ENCODE data around the gene NPEPPS.

The NPEPPS gene

DNA sequence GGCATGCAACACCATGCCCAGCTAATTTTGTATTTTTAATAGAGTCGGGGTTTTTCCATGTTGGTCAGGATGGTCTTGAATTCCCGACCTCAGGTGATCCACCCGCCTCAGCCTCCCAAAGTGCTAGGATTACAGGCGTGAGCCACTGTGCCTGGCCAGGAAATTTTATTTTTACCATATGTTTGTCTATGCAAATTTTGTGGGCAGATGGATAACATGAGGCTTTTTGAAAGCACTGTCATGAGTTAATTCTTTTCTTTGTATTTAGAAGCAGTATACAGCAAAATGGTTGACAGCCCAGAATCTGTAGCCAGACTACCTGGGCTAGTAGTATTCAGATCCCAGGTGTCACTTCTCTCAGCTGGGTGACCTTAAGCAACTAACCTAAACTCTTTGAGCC is 110.3 kb downstream of the NPEPPS start:
- ATAC-seq = no peak

DNA sequence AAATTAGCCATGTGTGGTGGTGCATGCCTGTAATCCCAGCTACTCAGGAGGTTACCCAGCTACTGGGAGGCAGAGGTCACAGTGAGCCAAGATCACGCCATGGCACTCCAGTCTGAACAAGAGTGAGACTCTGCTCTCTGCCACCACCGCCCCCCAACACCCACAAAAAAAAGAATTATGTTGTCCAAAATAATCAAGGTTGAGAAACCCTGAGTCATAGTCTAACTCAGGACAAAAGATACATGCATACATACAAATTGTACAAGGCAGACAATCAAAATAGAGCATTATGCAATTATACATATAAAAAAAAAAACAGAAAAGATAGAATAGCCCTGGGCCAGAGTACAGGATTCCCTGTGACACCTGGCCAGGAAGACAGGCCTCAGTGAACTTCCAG is 112.2 kb downstream of the NPEPPS start:
- TF ChIP-seq CSRNP3 (CRISPR knock-in tag; IDR thresholded peaks at IDR 0.05) = no peak
- TF ChIP-seq, protein P1, sequence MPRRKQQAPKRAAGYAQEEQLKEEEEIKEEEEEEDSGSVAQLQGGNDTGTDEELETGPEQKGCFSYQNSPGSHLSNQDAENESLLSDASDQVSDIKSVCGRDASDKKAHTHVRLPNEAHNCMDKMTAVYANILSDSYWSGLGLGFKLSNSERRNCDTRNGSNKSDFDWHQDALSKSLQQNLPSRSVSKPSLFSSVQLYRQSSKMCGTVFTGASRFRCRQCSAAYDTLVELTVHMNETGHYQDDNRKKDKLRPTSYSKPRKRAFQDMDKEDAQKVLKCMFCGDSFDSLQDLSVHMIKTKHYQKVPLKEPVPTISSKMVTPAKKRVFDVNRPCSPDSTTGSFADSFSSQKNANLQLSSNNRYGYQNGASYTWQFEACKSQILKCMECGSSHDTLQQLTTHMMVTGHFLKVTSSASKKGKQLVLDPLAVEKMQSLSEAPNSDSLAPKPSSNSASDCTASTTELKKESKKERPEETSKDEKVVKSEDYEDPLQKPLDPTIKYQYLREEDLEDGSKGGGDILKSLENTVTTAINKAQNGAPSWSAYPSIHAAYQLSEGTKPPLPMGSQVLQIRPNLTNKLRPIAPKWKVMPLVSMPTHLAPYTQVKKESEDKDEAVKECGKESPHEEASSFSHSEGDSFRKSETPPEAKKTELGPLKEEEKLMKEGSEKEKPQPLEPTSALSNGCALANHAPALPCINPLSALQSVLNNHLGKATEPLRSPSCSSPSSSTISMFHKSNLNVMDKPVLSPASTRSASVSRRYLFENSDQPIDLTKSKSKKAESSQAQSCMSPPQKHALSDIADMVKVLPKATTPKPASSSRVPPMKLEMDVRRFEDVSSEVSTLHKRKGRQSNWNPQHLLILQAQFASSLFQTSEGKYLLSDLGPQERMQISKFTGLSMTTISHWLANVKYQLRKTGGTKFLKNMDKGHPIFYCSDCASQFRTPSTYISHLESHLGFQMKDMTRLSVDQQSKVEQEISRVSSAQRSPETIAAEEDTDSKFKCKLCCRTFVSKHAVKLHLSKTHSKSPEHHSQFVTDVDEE (CRISPR knock-in tag; IDR thresholded peaks at IDR 0.05) = no peak
- TF ChIP-seq TOX (CRISPR knock-in tag; IDR thresholded peaks at IDR 0.05; ENCODE audit: borderline replicate concordance) = no peak
- TF ChIP-seq CREB5 (CRISPR knock-in tag; IDR thresholded peaks at IDR 0.05; ENCODE audit: low read depth) = no peak
- TF ChIP-seq PPARA (CRISPR knock-in tag; IDR thresholded peaks at IDR 0.05; ENCODE audit: borderline replicate concordance) = no peak
- no peak for TF ChIP-seq RARB (CRISPR knock-in tag; IDR thresholded peaks at IDR 0.05)
- no peak for TF ChIP-seq PATZ1 (CRISPR knock-in tag; IDR thresholded peaks at IDR 0.05; ENCODE audit: borderline replicate concordance)

More for the DNA sequence above, 110.3 kb downstream of the NPEPPS start:
- TF ChIP-seq ARNTL (CRISPR knock-in tag; IDR thresholded peaks at IDR 0.05; ENCODE audit: borderline replicate concordance, low read depth) (no peak), PATZ1 (CRISPR knock-in tag; IDR thresholded peaks at IDR 0.05; ENCODE audit: borderline replicate concordance) (no peak), TCF4 (CRISPR knock-in tag; IDR thresholded peaks at IDR 0.05; ENCODE audit: borderline replicate concordance) (no peak), ZNF70 (CRISPR knock-in tag; IDR thresholded peaks at IDR 0.05) (no peak), BACH2 (CRISPR knock-in tag; IDR thresholded peaks at IDR 0.05; ENCODE audit: borderline replicate concordance) (no peak), SNAI2 (CRISPR knock-in tag; IDR thresholded peaks at IDR 0.05) (no peak), CSDC2 (CRISPR knock-in tag; IDR thresholded peaks at IDR 0.05) (no peak), TOX (CRISPR knock-in tag; IDR thresholded peaks at IDR 0.05; ENCODE audit: borderline replicate concordance) (no peak), ZC3H10 (CRISPR knock-in tag; IDR thresholded peaks at IDR 0.05) (no peak), ESRRG (CRISPR knock-in tag; IDR thresholded peaks at IDR 0.05) (no peak), ZFP3 (CRISPR knock-in tag; IDR thresholded peaks at IDR 0.05) (no peak), CREB5 (CRISPR knock-in tag; IDR thresholded peaks at IDR 0.05; ENCODE audit: low read depth) (no peak), RARB (CRISPR knock-in tag; IDR thresholded peaks at IDR 0.05) (no peak), ISL1 (CRISPR knock-in tag; IDR thresholded peaks at IDR 0.05) (no peak)
- TF ChIP-seq, protein P2, sequence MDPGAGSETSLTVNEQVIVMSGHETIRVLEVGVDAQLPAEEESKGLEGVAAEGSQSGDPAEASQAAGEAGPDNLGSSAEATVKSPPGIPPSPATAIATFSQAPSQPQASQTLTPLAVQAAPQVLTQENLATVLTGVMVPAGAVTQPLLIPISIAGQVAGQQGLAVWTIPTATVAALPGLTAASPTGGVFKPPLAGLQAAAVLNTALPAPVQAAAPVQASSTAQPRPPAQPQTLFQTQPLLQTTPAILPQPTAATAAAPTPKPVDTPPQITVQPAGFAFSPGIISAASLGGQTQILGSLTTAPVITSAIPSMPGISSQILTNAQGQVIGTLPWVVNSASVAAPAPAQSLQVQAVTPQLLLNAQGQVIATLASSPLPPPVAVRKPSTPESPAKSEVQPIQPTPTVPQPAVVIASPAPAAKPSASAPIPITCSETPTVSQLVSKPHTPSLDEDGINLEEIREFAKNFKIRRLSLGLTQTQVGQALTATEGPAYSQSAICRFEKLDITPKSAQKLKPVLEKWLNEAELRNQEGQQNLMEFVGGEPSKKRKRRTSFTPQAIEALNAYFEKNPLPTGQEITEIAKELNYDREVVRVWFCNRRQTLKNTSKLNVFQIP (CRISPR knock-in tag; IDR thresholded peaks at IDR 0.05; ENCODE audit: borderline replicate concordance, low read depth) = no peak

More for the DNA sequence above, 112.2 kb downstream of the NPEPPS start:
- no peak for ATAC-seq
